Stimulated activated CD4-positive, alpha-beta T cell treated with anti-CD3 and anti-CD28 coated beads, Interleukin-1b, Interleukin-23, amount 100 ng/mL, for 4 hours (primary cell): ENCODE measurements around the gene CISH.

ENCODE experiments used
- DNase-seq, 2 donors: peaks; one replicate each; pipeline ENCODE4 v3.0.0-alpha.2; 2020; ENCODE audit warnings: low read depth in 2 of 2

CISH gene

DNA sequence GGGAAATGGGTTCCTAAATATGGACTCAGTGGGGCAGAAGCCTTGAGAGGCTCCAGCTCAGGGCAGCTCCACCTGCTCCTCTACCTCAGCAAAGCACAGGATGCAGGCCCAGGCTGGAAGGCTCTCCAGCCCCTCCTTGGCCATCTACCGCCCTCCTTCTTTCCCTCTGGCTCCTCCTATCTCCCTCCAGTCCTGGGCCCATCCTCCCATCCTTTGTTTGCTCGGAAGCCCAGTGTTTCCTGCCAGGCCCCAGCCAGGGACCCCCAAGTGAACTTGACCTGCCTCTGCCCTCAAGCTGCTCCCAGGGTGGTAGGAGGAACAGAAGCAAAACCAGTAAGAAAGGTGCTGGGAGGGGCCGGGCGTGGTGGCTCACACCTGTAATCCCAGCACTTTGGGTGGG is 25.4 kb upstream of the CISH start:
- no peak for DNase-seq

DNA sequence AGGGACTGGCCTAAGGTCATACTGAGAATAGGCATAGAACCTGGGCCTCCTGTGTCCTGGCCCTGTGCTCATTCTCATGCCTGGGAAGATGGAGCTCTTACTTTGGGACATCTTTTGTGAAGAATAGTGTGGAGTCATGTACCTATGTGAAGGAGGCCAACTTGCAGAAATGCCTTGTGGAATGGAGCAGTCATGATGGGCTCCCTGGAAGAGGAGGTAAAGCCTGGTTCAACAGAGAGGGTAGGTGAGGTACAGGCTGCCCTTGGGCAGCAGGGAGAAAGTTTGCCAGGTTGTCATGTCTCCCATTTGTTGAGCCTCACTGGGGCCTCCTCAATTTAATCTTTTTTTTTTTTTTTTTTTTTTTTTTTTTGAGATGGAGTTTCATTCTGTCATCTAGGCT is 23.5 kb upstream of the CISH start:
- DNase-seq, result no peak

DNA sequence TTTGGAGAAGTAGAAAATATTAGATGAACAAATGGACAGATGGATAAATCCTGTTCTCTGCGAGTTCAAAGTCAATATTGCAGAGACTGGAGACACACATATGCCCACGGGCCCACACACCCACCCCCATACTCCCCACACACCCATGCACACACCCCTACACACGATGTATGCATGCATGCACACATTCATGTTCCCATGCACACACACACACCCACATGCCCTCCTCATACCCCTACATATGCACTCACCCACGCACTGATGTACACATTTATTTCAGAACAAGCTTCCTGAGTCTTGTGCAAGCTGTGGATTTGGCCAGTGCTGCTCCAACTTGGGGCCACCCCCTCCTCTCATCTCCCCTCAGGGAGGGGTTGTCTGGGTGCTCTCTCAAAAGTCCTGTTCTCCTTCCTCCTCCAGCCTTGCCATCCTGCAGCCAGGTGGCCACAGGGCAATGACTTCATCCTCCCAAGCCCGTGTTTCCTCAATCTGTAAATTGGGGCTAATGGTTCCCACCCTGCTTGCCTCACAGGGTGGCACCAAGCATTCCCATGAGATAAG is 21.7 kb upstream of the CISH start:
- no peak for DNase-seq

DNA sequence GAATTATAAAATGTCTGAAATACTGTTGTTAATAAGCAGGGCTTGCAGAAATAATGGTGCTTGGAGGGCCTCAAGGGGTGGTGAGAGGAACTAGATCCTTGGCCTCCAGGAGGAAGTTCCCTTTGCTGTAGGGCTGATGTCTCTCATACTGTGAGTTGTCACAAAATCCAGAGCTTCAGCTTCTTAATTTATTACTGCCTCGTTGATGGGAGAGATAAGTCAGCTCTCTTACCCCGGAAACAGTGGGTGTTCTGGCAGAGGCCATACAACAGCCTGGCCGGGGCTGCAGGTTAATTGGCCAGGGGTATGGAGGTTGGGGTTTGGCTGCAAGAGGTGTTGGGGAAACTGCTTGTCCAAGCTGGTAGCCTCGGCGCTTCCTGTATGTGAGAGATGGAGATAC is 20.9 kb upstream of the CISH start:
- DNase-seq, result no peak

DNA sequence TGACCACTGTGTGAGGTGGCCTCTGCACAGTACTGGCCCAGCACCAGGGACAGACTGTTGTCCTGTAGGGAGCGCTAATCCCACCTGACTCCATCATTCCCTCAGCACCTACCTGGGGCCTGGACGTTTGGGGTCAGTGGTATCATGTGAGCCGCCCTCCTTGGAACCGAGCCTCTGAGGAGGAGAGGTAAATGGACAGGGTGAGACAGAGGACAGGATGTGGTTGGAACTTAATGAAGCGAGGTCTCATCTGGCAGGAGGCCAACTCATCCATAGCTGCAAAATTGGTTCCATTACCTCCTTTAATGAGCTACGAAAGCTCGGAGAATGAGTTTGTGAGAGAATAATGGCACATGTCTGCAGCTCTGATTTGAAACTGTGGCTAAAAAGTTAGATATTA is 19.3 kb upstream of the CISH start:
- DNase-seq, result no peak

DNA sequence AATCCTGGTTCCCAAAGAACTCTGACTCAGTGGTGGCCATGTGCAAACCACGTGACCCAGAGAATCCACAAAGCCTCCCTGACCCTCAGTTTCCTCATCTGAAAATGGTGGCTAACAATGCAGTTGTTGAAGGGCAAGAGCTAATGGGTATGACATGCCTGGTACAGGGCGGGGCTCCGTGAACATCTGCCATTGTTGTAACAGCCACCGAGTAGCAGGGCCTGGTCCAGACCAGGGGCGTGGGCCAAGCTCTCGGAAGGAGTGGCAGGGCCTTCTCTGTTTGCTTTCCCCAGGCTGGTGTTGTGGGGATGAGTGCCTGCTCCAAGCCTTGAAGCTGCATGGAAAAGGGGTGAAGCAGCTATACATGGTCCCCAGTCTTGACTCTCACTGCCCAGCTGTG is 18.8 kb upstream of the CISH start:
- no peak for DNase-seq

DNA sequence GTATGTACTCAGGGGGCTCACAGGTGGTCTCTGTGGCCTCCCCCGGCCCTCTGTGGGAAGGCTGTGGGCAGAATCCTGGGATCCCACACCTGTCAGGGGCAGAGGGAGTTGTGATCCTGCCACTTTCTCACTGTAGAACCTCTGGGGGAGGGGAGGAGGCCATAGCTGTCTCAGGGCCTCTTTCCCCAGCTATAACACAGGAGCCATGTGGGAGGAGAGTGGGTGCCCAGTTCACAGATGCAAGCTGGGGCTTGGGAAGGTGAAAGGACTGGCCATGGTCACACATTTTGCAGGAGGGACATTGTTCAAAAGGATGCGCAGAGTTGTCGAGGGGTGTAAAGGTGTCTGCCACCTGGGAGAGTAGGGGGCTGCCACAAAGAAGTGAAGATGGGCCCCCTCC is 17.0 kb upstream of the CISH start:
- no peak for DNase-seq

DNA sequence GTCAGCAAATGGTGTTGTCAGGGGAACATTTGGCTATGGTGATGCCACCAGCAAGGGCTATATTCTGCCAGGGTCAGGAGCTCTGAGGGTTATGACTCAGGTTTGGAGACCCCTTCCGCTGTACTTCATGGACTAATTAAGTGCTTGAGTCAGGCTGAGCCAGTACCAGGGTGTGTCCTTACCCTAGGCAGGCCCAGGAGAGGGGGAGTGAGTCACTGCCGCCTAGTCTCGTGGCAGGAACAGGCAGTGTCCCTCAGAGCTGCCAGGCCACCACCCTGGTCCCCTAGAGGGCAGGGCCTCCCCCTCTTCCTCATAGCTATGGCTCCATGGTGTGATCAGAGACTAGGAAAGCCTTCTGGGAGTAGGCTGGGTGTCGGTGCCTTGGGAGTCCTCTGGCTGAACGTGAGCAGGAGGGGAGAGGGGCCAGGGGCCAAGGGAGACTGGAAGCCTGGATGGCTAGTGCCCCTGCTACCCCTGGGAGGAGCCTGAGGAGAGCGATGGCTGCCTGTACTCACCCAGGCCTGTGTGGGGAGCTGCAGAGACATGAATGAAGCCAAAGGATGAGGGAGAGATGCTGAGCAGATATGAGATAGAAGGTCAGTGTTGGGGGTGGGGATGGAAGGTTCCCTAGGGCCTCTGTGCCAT is 16.0 kb upstream of the CISH start:
- DNase-seq, result no peak

DNA sequence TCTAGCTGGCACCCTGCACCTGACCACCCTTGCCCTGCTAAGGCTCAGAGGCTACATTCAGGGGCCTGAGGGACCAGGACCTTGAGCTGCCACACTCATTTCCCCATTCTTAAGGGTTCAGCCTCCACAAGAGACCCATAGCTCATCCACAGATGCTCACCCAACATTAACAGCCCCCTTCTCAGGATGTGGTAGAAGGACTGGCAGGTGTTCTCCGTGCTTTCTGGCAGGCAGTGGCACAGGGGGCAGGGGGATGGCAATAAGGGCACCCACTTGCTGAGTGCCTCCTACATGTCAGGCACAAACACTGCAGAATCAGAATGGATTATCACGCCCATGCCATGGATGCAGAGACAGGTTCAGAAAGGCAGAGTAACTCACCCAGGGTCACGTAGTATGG is 14.8 kb upstream of the CISH start:
- DNase-seq, result no peak

DNA sequence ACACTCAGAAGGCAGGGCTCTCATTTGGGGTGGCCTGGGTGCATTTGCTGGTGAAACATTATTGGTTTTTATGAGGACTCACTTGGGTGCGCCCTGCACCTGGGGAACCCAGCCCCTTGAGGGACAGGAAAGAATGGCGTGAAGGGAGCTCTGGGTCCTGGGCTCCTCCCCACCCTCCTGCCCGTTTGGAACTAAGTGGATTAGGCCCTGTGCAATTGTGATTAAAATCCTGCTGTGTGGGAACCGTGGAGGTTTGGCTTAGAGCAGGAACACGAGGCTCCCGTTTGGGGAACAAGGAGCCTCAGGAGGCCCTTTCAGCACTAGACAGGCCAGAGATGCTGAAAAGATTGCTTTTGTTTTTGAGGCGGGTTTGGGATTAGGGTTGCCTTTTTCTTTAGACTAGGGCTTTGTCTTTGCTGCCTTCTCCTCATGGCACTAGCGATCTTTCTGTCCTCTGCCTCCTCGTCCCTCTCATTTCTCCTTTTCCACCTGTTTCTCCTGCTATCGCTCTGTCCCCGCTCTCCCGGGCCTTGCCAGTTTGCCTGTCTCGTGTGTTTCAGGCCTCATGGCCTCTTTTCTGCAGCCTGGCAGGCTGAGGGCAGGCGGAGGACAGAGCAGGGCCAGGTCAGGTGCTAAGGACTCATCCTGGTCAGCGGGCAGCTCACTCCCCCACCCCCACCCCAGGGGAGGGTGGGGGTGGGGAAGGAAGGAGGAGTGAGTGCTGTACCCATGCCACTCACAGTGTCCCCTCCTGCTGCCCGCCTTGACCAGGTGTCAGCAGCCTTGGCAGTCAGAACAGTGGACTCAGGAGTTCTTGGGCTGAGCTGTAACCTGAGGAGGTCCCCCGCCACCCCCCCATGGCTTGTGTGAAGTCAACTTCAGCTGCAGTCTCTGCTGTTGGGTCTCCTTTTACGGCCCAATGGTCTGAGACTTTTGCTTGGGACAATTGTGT is 13.9 kb upstream of the CISH start:
- DNase-seq, result no peak

DNA sequence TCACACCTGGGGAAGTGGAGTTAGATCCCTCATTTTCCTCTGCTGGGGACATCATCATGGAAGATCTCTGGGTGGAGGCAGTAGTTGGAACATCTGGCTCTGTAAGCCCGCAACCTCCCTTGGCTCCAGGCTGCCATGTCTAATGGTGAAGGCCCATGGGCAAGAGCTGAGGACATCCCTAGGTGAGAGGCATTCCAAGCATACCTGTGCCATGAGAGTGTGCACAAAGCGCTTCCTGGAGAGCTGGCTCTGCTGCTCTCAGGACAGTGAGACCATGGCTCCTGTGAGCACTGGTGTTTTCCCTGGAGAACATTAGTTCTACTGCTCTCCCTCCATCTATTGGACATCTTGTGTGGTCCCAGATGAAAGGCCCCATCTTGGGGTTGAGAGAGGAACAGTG is 13.1 kb upstream of the CISH start:
- no peak for DNase-seq

DNA sequence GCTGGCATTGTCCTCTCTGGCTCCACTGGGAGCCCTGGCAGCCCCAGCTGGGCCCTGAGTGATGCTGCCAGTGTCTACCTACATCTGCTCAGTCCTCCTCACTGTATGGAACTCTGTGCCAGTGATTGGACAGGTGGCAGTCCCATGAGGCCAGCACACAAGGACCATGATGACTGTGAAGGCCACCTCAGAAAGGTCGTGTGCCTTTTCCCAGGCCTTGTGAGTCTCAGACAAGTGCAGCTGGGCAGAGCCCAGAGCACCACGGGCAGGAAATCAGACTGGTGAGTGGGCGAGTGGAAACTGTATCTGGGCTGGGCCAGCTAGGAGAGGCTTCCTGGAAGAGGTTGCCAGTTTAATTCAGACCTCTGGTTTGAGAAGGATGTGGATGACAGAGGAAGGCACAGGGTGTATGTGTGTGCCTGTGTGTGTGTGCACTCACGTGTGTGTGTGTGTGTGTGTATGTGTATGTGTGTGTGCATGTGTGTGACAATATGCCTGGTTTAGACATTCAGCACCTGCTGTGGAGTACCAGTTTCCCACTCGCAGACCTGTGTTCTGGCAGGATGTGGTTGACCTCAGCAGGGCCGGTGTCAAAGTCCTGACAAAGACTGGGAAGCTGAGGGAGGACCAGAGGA is 12.4 kb upstream of the CISH start:
- DNase-seq, result peak in 1 of 2 donors; percentile 52

DNA sequence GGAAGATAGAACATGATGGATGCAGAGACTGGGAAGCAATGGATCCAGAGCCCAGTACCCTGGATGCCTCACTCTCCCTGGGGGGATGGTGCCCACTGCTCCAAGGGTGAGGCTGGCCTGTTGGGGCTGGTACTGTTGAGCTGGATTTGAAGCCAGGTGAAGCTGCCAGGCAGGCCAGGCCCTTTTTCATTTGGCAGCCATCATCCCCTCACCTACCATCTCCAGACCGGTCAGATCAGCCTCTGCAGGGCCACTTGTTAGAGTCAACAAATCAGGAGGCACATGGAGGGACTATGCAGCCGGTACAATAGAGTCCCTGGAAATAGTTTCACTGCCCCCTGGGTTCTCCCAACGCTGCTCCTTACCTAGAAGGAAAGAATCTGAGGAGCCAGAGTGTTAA is 11.3 kb upstream of the CISH start:
- no peak for DNase-seq

DNA sequence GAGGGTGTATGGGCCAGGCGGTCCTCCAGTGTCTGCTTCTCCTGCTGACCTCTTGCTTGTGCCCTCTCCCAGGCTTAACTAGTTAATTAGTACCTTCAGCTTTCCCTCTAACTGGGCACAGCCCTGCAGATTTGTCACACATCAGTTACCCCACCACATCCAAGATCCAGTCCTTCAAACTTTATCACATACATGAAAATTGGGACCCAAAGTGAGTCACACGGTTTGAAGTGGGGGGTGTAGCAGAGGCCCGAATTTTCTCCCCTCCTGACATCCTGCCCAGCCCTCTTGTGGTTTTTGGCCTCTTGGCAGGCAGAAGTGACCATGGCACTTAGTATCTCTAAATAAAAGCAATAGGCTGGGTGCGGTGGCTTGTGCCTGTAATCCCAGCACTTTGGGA is 9.2 kb upstream of the CISH start:
- no peak for DNase-seq

DNA sequence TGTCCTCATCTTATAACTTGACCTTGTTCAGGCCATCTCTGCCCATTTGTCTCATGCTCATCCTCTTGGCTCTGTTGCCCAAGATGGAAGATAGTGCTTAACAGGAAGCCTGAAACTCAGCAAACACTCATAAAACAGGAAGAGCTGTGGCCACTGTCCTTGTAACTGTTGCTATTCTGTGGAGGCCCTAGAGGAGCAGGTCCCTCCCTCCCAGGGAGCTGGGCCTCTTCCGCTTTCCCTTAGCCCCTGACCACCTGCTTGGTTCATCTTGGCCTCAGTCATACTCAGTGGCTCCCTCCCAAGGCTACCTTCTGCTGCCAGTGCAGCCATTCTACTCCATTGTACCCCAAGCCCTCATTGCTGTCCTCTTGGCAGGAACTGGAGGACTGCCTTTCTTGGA is 8.8 kb upstream of the CISH start:
- no peak for DNase-seq

DNA sequence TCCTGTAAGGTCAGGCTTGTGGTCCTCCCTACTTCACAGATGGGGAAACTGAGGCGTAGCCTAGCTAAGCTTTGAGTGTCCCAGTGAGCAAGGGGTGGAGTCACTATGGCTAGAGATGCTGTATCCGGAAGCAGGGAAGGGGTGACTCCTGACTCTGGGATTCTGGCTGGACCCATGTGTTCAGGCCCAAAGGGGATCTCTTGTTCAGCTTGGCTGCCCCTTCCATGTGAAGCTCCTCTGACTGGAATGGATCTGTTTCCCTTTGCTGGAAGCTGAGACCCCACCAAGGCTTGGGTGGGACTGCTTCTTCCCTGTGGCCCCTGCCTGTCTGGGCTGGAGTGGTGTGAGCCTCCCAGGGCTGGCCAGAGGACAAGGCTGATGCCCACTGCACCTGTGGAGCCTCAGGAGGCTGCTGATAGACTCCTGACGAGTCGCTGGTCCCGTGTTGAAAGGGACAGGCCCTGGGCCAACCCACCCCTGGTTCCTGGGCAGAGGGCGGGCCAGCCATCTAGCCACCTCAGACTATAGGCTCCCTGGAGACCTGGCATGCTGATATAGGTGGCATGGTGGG is 6.4 kb upstream of the CISH start:
- DNase-seq, result no peak

DNA sequence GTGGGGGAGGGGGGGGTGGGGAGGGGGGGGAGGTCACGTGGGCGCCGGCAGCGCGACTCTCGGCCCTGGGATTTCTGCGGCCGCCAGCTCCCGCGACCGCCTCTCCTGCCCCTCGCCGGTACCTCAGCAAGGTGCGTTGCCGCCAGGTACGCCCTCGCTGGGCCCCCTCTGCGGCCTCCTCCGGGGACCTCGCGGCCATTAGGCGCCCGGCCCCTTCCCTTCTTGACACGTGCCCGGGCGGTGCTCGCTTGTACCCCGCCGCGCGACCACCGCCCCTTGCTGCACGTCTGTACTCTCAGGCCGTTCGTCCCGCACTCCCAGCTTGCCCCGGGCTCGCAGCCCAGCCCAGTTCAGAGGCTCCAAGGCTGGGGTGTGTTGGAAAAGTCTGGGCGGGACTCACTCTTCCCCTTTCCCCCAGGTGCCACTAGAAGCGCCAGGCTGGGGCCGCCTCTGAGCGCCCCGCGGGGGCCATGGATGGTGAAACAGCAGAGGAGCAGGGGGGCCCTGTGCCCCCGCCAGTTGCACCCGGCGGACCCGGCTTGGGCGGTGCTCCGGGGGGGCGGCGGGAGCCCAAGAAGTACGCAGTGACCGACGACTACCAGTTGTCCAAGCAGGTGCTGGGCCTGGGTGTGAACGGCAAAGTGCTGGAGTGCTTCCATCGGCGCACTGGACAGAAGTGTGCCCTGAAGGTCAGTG is 5.7 kb upstream of the CISH start, which contains the start of gene MAPKAPK3:
MAPKAPK3 (plus strand) TSS at position 56 of the 696 bp plus-strand sequence; CDS start at position 471, 415 bp downstream.
- no peak for DNase-seq

DNA sequence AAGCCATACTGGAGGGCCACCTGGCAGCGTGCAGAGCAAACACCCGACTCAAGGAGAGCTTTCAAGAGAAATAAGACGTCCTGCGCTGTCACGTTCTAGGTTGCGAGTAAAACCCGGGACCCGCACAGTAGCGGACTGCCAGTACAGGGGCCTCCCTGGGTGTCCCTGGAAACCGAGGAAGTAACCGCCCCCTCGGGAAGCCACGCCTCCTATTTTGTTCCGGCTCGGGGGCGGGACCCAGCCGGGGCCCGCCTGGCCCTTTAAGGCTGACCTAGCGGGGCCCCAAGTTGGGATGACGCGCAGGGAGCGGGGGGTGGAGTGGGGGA is 5.2 kb upstream of the CISH start:
- peak; percentile 92 to 93 for DNase-seq

DNA sequence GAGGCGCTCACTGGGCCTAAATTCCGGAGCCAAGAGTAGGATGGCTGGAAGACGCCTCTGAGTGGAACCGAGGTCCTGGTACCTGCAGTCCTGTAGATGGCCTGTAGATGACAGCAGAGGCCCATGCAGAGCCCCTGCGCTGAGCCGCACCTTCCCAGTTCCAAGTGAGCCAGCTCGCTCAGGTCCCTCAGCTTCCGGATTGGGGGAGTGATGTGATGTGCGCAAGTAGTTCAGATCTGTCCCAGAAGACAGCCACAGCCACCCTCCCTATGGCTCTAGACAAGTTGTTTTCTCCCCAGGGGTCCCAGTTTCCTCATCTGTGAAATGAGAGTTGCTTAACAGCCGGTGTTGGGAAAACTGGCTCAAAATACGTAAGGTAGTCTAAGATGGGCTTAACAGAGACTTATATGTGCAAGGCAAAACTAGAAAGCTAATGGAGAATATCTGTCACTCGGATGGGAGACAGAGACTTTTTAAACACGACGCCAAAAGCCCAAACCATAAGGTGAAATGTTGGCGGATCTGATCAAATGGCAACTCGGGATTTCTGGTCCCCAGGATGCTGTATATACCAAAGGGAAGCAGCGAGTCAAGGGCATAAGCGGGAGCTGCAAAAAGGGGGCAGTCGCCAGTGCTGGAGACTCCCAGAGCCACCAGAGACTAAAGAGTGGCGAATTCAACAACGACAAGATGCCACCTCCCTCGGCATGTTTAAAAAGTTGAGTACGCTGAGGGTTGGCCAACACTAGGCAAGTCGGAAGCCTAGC is 4.6 kb upstream of the CISH start:
- DNase-seq, result peak; percentile 74 to 75

DNA sequence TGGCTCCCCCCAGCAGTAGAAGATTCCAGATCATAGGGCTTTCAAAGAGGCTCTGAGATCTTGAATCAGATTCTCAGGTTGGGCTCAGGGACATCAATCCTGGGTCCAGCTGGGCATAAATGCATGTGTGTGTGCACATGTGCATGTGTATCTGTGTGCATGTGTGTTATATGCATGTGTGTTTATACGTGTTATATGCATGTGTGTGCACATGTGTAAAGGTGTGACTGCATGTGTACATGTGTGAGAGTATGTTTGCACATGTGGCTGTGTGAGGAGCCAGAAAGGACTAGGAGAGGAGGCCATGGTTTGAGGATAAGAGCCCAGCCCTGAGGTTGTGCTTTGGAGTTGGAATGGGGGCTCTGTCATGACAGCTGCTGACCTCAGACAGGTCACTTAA is 3.6 kb upstream of the CISH start:
- no peak for DNase-seq
